Stimulated activated CD8-positive, alpha-beta memory T cell treated with anti-CD3 and anti-CD28 coated beads, Interleukin-7, amount 100 ng/mL, for 1 hour (primary cell): ENCODE measurements around the gene HMHB1.

Source experiments
- DNase-seq, 2 donors: peaks; one replicate each; pipeline ENCODE4 v3.0.0-alpha.2; 2020; ENCODE audit warnings: low read depth in 2 of 2

The HMHB1 gene

GRCh38 chr5:143812085-143812705 is at the start of gene HMHB1:
TSS of gene HMHB1 (plus strand) at chr5:143812161.
- no peak for DNase-seq

DNA sequence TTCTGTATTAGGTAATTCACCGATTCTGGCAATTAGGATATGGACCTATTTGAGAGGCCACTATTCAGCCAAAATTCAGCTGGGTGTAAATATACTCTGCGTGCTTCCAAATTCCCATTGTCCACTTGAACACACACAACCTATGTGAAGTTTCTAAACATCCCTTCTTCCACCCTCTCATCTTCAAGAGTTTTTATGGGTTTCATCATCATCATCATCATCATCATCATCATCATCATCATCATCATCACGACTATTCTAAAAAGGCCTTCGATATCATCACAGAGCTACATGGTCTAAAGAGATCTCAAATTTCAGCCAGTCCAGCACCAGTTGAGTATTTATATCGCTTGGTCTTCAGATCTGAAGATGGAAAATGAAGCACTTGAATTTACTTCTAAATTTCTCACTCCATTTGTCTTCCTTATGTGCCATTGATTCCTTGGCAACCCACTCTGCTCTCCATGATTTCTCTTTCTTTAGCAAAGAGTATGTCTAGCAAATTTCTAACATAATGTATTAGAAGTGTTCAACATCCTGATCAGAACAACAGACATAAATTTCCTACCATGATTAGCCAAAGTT is 49.2 kb upstream of the HMHB1 start:
- DNase-seq: no peak

DNA sequence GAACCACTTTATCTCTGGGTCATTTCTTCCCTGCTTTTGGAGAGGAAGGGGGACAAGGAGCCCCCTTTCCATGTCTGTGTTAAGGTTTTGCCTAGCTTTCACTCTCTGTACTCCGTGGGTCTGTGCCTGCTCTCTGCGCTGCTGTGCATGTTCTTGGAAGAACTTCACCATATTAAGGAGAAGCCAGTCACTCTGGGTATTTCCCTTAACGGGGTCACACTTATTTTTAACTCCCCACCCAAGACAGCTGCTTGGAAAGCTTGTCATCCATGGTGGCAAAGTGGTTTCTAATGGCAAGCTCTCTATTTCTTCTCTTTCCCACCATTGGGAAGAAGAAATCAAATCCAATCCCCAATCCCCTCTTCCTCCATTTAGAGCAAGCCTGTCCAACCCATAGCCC is 44.8 kb upstream of the HMHB1 start:
- DNase-seq: no peak

DNA sequence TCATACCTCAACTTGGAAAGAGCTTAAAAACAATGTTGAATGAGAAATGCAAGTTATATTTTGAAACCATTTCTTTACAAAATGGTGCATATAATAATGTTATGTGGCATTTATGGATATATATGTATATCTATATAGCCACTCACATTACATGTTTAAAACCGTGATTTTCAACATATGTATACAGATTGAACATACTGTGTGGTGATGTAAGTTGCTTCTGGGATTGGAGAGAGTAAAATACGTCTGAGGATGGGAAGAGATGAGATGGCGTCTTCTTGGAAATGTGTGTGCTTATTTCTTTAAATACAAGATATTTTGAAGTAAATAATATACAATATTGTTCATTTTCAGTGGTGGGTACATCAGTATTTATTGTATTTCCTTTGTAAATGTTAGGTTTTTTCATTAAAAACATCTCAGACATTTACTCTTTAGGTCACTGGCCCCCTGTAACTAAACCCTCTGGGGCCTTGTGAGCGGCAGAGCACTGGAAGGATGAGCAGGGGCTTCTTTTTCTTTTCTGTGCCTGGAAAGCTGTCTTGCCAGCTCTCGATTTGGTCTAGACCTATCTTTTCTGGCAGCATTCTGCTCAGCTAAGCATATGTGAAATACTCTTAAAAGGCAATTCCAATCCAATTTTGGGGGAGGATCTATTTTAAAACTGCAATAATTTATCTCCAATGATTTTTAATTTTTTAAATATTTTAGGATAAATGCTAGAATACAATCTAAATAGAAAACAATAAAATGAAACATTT is 42.8 kb upstream of the HMHB1 start:
- DNase-seq: no peak

- no peak for DNase-seq
Measured at GRCh38 chr5:143770450-143770849, 41.5 kb upstream of the HMHB1 start.

GRCh38 chr5:143771189-143771588 is 40.8 kb upstream of the HMHB1 start:
- no peak for DNase-seq

DNA sequence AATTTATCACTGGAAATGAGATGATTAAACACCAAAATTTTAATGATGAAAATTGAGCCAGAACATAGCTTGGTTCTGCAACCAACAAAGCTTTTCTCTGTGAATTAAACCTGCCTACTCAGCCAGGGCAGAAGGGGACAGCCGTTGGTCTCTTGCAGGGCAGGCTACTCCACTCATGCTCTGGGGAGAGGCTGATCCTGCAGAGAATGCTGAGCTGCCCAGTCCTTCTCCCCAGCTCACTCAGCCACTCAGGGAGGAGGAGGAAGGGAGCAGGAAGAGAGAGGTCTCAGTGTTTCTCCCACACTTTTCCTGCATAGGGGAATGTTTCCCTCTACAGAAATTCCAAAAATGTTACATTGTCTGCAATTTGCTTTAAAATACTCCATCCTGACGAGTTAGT is 40.4 kb upstream of the HMHB1 start:
- DNase-seq: no peak

DNA sequence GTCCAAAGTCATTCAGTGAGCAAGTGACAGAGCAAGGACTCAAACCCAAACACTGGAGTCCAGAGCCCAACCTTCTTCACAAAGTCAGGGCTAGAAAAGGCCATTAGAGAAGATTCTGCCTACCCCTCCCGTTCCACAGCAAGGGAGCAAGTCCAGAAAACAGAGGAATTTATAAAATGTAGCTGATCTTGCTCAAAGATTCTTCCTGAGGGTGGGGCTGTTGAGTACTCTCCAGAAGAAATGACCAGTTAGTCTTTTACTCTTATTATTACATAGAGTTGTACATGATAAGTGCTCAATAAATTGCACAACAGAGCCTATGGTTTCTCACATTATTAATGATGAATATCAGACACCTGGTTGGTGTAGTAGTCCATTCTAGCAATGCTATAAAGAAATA is 39.3 kb upstream of the HMHB1 start:
- DNase-seq: no peak

- DNase-seq: no peak
Measured at GRCh38 chr5:143775258-143775657, 36.7 kb upstream of the HMHB1 start.

DNA sequence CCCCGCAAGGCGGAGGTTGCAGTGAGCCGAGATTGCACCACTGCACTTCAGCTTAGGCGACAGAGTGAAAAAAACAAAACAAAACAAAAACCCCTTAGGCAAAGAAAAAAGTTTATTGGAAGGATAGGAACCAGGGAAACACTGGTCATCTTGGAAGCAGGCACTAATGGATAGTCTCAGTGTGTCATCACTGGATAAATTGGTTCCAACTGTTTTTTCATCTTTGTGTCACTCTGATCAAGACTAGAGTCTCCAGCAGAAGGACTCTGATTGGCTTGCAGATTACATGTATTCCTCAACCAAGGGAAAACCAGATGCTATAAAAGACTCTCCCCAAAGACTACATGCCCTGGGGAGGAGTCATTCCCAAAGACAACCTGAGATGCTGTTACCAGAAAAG is 35.0 kb upstream of the HMHB1 start:
- DNase-seq: no peak

DNA sequence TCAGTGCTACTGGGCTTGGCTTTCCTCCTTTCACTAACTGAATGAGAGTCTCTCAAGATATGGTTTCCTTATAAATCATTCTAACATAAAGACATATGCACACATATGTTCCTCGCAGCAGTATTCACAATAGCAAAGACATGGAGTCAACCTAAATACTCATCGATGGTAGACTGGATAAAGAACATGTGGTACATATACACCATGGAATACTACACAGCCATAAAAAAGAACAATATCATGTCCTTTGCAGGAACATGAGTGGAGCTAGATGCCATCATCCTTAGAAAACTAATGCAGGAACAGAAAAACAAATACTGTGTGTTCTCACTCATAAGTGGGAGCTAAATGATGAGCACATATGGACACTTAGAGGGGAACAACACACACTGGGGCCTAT is 32.5 kb upstream of the HMHB1 start:
- DNase-seq: no peak

DNA sequence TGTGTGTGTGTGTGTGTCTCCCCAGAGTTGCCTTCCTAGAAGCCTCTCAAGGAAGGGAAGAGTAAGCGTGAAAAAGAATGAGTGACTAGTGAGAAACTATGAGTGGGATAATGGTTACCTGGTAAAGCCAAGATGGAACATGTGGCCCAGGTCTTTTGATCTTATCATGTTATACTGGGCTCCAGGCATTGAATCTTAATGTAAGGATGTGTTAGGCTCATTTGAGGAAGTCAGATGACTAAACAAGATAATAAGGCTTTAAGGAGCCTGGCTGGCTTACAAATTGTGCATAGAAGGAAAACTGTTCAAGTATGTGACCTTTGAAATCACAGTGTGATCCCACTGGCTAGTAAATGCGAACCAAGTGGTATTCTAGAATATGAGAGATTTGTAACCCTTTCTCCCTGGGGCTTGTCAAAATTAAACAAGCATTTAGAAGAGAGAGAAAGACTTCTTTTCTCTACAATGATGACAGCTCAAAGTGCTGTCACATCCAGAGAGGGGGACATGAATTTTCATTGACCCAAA is 29.9 kb upstream of the HMHB1 start:
- DNase-seq: no peak

- DNase-seq: no peak
Measured at GRCh38 chr5:143782588-143783386, 29.2 kb upstream of the HMHB1 start.

DNA sequence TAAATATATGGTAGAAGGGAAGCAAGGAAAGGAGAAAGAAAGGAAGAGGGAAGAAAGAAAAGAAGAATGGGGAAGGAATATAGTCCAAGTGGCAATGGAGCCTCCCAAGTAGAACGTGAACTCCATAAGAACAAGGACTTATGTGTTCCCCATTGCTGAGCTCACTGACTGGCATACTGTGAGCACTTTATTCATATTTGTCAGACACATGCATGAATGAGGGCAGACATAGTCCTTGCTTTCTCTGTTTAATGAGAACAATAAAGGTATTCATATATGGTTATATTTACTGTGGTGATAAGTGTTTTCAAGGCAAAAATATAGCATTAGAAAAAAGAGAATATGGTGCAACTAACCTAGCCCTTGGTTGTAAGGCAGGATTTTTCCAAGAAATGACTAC is 23.6 kb upstream of the HMHB1 start:
- DNase-seq: no peak

- DNase-seq: no peak
Measured at GRCh38 chr5:143790457-143791112, 21.4 kb upstream of the HMHB1 start.

DNA sequence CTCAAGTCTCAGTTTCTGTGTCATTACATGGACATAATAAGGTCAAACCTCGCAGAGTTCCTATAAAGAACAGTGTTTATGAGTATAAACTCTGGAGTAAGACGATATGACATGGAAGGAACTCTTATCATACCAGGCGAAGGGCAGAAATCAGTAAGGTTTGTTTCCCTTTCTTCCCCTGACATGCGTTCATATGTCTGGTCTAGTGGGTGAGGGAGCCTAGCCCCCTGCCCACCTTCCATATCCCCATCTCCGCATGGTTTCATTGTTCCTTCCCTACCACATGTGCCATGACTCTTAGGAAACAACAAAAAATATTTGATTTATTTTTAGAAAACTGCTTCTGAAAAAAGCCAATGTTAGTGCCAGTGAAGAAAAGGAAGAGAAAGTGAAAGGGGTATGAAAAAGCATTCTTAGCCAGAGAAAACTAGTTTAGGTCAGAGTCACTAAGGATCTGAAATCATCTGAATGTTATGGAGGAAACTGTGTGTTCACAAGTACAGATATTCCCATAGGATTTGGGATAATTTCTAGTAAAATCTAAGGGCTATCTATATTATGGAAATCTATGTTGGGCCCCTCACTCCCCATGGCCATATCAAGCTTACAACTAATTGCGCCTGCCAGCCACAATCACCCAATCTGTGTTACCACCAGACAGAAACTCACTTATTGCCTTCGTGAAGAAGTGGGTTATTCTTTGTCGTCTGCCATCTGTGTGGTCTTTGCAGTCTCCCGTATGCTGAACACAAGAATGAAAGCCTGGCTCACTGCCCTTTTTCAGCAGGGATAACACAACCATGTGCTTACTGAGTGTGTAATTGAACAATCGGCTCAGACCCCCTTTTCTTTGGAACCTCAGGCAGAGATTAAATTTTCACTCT is 19.9 kb upstream of the HMHB1 start:
- DNase-seq: no peak

GRCh38 chr5:143793249-143793648 is 18.7 kb upstream of the HMHB1 start:
- no peak for DNase-seq

GRCh38 chr5:143796125-143796524 is 15.8 kb upstream of the HMHB1 start:
- no peak for DNase-seq

GRCh38 chr5:143796753-143797152 is 15.2 kb upstream of the HMHB1 start:
- DNase-seq: no peak

DNA sequence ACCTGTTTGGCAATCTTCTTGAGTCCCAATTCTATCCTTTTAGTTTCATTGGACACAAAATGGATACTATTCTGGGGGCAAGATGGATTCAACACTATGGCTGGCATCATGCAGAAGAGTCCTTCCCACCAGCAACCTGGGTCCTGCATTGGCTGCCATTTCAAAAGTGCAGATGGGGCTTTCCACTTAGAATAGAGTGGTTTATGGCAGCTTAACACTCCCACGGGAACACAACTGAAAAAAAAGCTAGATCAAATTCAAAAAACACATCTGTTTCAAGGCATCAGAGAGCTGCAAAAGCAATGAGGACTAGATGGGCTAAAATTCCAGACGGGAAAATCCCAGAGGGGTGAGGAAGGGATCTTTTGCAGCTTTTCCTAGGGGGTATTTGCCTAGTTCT is 11.2 kb upstream of the HMHB1 start:
- no peak for DNase-seq
